Neuronal stem cell (in vitro differentiated cells): ENCODE measurements around the gene PEX5L.

Source experiments
- DNase-seq: peaks from one replicate; pipeline ENCODE4 v3.0.0-alpha.2; 2013; ENCODE audit warnings: low spot score
- H2AFZ ChIP-seq: one replicate; pipeline ENCODE4 v1.6.1; 2013; ENCODE audit warnings: mild to moderate bottlenecking, low read length, inconsistent platforms
- H2AK5ac ChIP-seq: 2 replicates; pipeline ENCODE4 v1.6.1; 2013; ENCODE audit warnings: low read depth, mild to moderate bottlenecking, inconsistent platforms, low read length, moderate library complexity, mixed read lengths
- H2BK120ac ChIP-seq: 2 replicates; pipeline ENCODE4 v1.6.1; 2013; ENCODE audit warnings: low read depth, mild to moderate bottlenecking, inconsistent platforms, low read length, moderate library complexity, mixed read lengths
- H2BK12ac ChIP-seq: one replicate; pipeline ENCODE4 v1.6.1; 2013; ENCODE audit warnings: low read length, inconsistent platforms
- H2BK15ac ChIP-seq: 2 replicates; pipeline ENCODE4 v1.6.1; 2013; ENCODE audit warnings: mild to moderate bottlenecking, low read length, inconsistent platforms, mixed read lengths
- H2BK5ac ChIP-seq: one replicate; pipeline ENCODE4 v1.6.1; 2013; ENCODE audit warnings: inconsistent platforms, mild to moderate bottlenecking, low read length, moderate library complexity
- H3K14ac ChIP-seq: one replicate; pipeline ENCODE4 v1.6.1; 2013; ENCODE audit warnings: low read length, inconsistent platforms
- H3K18ac ChIP-seq: 2 replicates; pipeline ENCODE4 v1.6.1; 2013; ENCODE audit warnings: low read length, inconsistent platforms
- H3K23ac ChIP-seq: 2 replicates; pipeline ENCODE4 v1.6.1; 2013; ENCODE audit warnings: low read depth, mild to moderate bottlenecking, mixed read lengths, low read length, inconsistent platforms; ENCODE audit not compliant: poor library complexity
- H3K27ac ChIP-seq: replicated peaks from 3 replicates; pipeline ENCODE4 v1.5.1; 2013; ENCODE audit warnings: low read length, inconsistent platforms
- H3K27me3 ChIP-seq, 3 experiments: 2 replicates each; pipeline ENCODE4 v1.6.1; 2013; ENCODE audit warnings: low read length in 3 of 3, mild to moderate bottlenecking in 2 of 3, inconsistent platforms in 1 of 3, low read depth in 1 of 3, mixed read lengths in 1 of 3, moderate library complexity in 1 of 3; ENCODE audit not compliant: control insufficient read depth in 3 of 3, insufficient read depth in 3 of 3
- H3K36me3 ChIP-seq, 2 donors: replicated peaks in 1 of 2; 2 replicates each; pipeline ENCODE4 v1.6.1; 2013; ENCODE audit warnings: low read length in 2 of 2; ENCODE audit not compliant: control insufficient read depth in 2 of 2, insufficient read depth in 2 of 2
- H3K4ac ChIP-seq: 2 replicates; pipeline ENCODE4 v1.6.1; 2013; ENCODE audit warnings: inconsistent platforms, mild to moderate bottlenecking, low read length, moderate library complexity
- H3K4me1 ChIP-seq, 2 donors: 1 replicate in 1 of 2; 2 replicates in 1 of 2; pipeline ENCODE4 v1.6.1; 2013; ENCODE audit warnings: low read length in 2 of 2, low read depth in 1 of 2; ENCODE audit not compliant: control insufficient read depth in 2 of 2, insufficient read depth in 1 of 2
- H3K4me2 ChIP-seq: one replicate; pipeline ENCODE4 v1.6.1; 2013; ENCODE audit warnings: mild to moderate bottlenecking, low read length, inconsistent platforms; ENCODE audit not compliant: insufficient read depth, poor library complexity, severe bottlenecking
- H3K4me3 ChIP-seq, 2 donors: 2 replicates each; pipeline ENCODE4 v1.5.1; 2013; ENCODE audit warnings: low read length in 2 of 2, mild to moderate bottlenecking in 2 of 2, inconsistent platforms in 1 of 2, moderate library complexity in 1 of 2
- H3K79me1 ChIP-seq: one replicate; pipeline ENCODE4 v1.6.1; 2013; ENCODE audit warnings: low read depth, mild to moderate bottlenecking, inconsistent platforms, low read length, moderate library complexity
- H3K9ac ChIP-seq: one replicate; pipeline ENCODE4 v1.6.1; 2013; ENCODE audit warnings: mild to moderate bottlenecking, low read depth, low read length, inconsistent platforms; ENCODE audit not compliant: poor library complexity
- H3K9me3 ChIP-seq, 2 donors: replicated peaks in 1 of 2; 2 replicates each; pipeline versions ENCODE3 to v1.6.1; 2013; ENCODE audit warnings: low read length in 2 of 2, mild to moderate bottlenecking in 2 of 2, inconsistent platforms in 1 of 2, low read depth in 1 of 2, mixed read lengths in 1 of 2, moderate library complexity in 1 of 2; ENCODE audit not compliant: control insufficient read depth in 2 of 2, insufficient read depth in 1 of 2
- H4K8ac ChIP-seq: one replicate; pipeline ENCODE4 v1.6.1; 2013; ENCODE audit warnings: low read depth, mild to moderate bottlenecking, inconsistent platforms, low read length, moderate library complexity
- H4K91ac ChIP-seq: one replicate; pipeline ENCODE4 v1.6.1; 2013; ENCODE audit warnings: low read length, low read depth, mild to moderate bottlenecking, inconsistent platforms; ENCODE audit not compliant: poor library complexity
- WGBS, 2 donors: extraction: QIAGEN DNeasy Blood & Tissue Kit; methylation state at CpG; one replicate each; pipeline ENCODE4 v1.1.7; 2013; ENCODE audit warnings: missing lambda C conversion rate in 2 of 2, mixed read lengths in 1 of 2; ENCODE audit not compliant: insufficient read length in 2 of 2, insufficient replicate concordance in 1 of 2; ENCODE audit errors: extremely low coverage in 2 of 2; 5-methylcytosine and 5-hydroxymethylcytosine counted together

The PEX5L gene

DNA sequence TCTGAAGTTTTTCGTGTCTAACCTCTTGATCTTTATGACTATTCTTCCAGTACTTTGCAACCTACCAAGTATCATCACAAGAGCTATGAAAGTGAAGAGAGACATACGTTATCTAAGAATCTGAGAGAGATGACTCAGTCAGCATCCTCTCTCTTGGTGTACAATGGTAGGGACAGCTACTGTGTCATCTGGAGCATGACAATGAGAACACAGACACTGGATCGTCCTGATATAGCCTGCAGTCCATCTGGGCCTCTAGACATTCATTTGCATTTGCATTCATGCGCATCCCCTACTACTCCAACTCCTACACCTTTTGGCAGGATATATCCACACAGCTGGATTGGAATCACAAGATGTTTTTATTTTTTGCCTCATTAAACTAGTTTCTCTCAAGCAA, 115.2 kb downstream of the PEX5L start:
- H3K79me1 ChIP-seq, result no peaks in the 10 kb centered on the region
- no peak overlapping the region for H4K91ac ChIP-seq

DNA sequence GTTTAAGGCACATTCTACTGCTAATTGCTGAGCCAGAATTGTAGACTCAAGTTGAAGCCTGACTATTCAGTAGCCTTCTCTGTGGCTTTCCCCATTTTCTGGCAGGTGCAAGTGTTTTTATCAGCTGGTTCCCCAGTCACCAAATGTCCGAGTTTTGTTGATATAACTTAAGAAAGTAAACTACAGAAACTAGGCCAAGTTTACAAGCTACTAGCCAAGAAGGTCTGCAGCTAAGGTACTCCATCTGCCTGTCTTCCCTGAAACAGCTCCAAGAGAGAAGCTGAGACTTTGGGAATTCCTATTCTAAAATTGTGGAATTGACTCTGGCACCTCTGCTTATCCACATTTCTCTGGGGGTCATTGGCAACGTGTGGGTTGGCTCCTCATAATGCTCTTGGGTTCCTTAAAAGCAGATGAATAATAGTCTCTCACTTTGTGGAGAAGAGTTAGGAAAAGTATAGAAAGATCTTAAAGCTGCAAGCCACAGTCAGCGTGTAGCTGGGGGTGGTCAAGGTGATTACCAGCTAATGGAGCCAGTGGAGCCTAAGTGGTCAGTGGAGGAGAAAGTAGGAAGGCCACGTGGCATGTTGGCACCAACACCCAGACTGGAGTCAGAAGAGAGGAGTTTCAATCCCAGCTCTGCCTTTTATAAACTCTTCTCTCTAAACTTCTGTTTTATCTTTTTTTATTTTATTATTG, 128.8 kb downstream of the PEX5L start:
- H3K4me1 ChIP-seq, result no peaks in the 10 kb centered on the region
- H2BK5ac ChIP-seq, result no peak overlapping the region
- no peak overlapping the region for H3K4me2 ChIP-seq
- no peaks in the 10 kb centered on the region for H3K9me3 ChIP-seq
- no peak overlapping the region for H2AK5ac ChIP-seq
- no peak for DNase-seq
- H2BK120ac ChIP-seq, result no peak overlapping the region
- H2BK12ac ChIP-seq, result no peak overlapping the region
- no peak overlapping the region for H3K9ac ChIP-seq
- H3K79me1 ChIP-seq, result no peaks in the 10 kb centered on the region
- H3K27me3 ChIP-seq, result no peaks in the 10 kb centered on the region
- H3K27ac ChIP-seq, result no peak overlapping the region
- H3K18ac ChIP-seq, result no peak overlapping the region
- WGBS, 2 donors, result no CpG with 5 or more reads among the region's 4 CpGs
- no peak overlapping the region for H2BK15ac ChIP-seq
- H2AFZ ChIP-seq, result no peak overlapping the region
- H3K36me3 ChIP-seq, result no peaks in the 10 kb centered on the region
- no peak overlapping the region for H3K14ac ChIP-seq
- H3K4me3 ChIP-seq, result no peak overlapping the region
- H3K4ac ChIP-seq, result no peak overlapping the region
- no peak overlapping the region for H4K91ac ChIP-seq
- no peak overlapping the region for H3K23ac ChIP-seq
- no peak overlapping the region for H4K8ac ChIP-seq

More for the DNA sequence above, 115.2 kb downstream of the PEX5L start:
- no peak overlapping the region for H3K27ac ChIP-seq
- H2BK12ac ChIP-seq, result no peak overlapping the region
- no peak overlapping the region for H2BK5ac ChIP-seq
- no peaks in the 10 kb centered on the region for H3K4me1 ChIP-seq
- no peak overlapping the region for H3K4ac ChIP-seq
- no peaks in the 10 kb centered on the region for H3K27me3 ChIP-seq
- no peak overlapping the region for H4K8ac ChIP-seq
- H2BK120ac ChIP-seq, result no peak overlapping the region
- no peak overlapping the region for H2AFZ ChIP-seq
- no peak overlapping the region for H2AK5ac ChIP-seq
- no peak overlapping the region for H3K14ac ChIP-seq
- DNase-seq, result no peak
- no CpG with 5 or more reads among the region's 4 CpGs for WGBS, 2 donors
- no peak overlapping the region for H3K4me3 ChIP-seq
- H3K18ac ChIP-seq, result no peak overlapping the region
- no peak overlapping the region for H3K9ac ChIP-seq
- H3K36me3 ChIP-seq, result no peaks in the 10 kb centered on the region
- no peak overlapping the region for H2BK15ac ChIP-seq
- no peak overlapping the region for H3K23ac ChIP-seq
- H3K9me3 ChIP-seq, result no peaks in the 10 kb centered on the region
- no peak overlapping the region for H3K4me2 ChIP-seq

DNA sequence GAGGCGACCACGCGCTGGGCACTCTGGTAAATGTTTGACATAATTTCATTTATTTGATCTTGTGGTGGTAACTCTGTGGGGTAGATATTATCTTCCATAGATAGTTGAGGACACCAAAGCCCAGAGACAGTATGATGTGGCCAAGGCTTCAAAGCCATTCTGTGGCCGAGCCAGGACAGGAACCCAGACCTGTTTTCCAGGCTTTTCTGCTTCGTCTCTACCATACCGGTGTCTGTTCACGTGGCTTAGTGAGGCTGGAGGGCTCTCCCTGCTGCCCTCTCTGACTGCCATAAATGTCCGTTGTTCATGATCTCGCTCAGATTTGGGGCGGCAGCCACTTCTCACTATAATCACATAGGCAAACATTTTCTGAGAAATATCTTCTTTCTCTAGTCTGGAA, 134.7 kb downstream of the PEX5L start:
- Histone ChIP-seq H2BK5ac (no peak overlapping the region), H2BK120ac (no peak overlapping the region), H3K4ac (no peak overlapping the region), H4K91ac (no peak overlapping the region), H4K8ac (no peak overlapping the region), H3K4me3 (no peak overlapping the region), H3K4me1 (no peaks in the 10 kb centered on the region), H2AFZ (no peak overlapping the region), H3K79me1 (no peaks in the 10 kb centered on the region), H3K4me2 (no peak overlapping the region), H3K23ac (no peak overlapping the region), H3K27me3 (no peaks in the 10 kb centered on the region), H3K14ac (no peak overlapping the region), H3K36me3 (no peaks in the 10 kb centered on the region), H3K27ac (no peak overlapping the region), H3K18ac (no peak overlapping the region), H3K9ac (no peak overlapping the region), H2BK12ac (no peak overlapping the region), H3K9me3 (no peaks in the 10 kb centered on the region), H2BK15ac (no peak overlapping the region), H2AK5ac (no peak overlapping the region)
- DNase-seq, result no peak
- no CpG with 5 or more reads among the region's 10 CpGs for WGBS, 2 donors

DNA sequence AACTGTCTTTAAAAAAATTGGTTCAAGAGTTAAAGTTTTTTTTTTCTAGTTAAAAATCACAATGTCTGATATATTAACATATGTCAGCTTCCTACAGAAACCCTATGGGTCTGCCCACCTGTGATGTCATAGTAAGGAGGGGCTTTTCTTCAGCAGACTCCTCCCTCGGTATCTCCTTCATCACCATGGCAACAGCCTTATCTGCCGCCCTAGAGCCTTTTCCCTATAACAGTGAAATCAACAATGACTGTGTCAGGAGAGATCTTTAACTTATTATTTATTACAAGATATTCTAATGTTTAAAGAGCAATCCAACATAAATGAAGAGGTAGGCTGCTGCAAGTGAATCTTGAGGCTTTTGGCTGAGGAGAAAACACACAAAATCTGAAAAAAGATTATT, 138.7 kb downstream of the PEX5L start:
- no peak overlapping the region for H2BK120ac ChIP-seq
- H3K4me1 ChIP-seq, result no peaks in the 10 kb centered on the region
- H3K14ac ChIP-seq, result no peak overlapping the region
- H2BK15ac ChIP-seq, result no peak overlapping the region
- H3K79me1 ChIP-seq, result no peaks in the 10 kb centered on the region
- H3K4me3 ChIP-seq, result no peak overlapping the region
- no peak overlapping the region for H3K4me2 ChIP-seq
- H2AK5ac ChIP-seq, result no peak overlapping the region
- no peak overlapping the region for H2AFZ ChIP-seq
- H3K4ac ChIP-seq, result no peak overlapping the region
- no peaks in the 10 kb centered on the region for H3K36me3 ChIP-seq
- no peak overlapping the region for H3K18ac ChIP-seq
- H3K27ac ChIP-seq, result no peak overlapping the region
- DNase-seq, result peak; percentile 54
- no peaks in the 10 kb centered on the region for H3K27me3 ChIP-seq
- no peak overlapping the region for H2BK5ac ChIP-seq
- H4K91ac ChIP-seq, result no peak overlapping the region
- H3K9ac ChIP-seq, result no peak overlapping the region
- no peaks in the 10 kb centered on the region for H3K9me3 ChIP-seq
- no peak overlapping the region for H3K23ac ChIP-seq
- H4K8ac ChIP-seq, result no peak overlapping the region
- no peak overlapping the region for H2BK12ac ChIP-seq
- no CpG with 5 or more reads among the region's 2 CpGs for WGBS, 2 donors
